ENCODE measurements around the gene C4orf54. TPM values are rescaled to one million over a fixed set of nuclear protein-coding genes. Genes with fewer than 3 reads are reported as not detected.

Gene C4orf54
- total RNA-seq, 2 experiments from 2014 or later: not detected

- intact Hi-C loops (cut with micrococcal nuclease; ENCODE audit: unreplicated experiment): no loop called here
- H2AFZ ChIP-seq (ENCODE audit: low read length): no peak overlapping the region
- H3K36me3 ChIP-seq (ENCODE audit: insufficient read depth, low read length): no peaks in the 10 kb centered on the region
- no peaks in the 10 kb centered on the region for H3K79me2 ChIP-seq (ENCODE audit: insufficient read depth, low read depth, low read length)
- H3K27ac ChIP-seq (ENCODE audit: low read depth, low read length, poor library complexity, severe bottlenecking): no peak overlapping the region
- BruUV-seq (replicated peaks): no TSS peak
- no peaks in the 10 kb centered on the region for H3K9me2 ChIP-seq (ENCODE audit: insufficient read depth, low read length)
- DNase-seq (ENCODE audit: low spot score): no peak
- H3K4me1 ChIP-seq (ENCODE audit: insufficient read depth, low read length, poor library complexity, severe bottlenecking): no peaks in the 10 kb centered on the region
- no peak overlapping the region for H3K4me3 ChIP-seq (ENCODE audit: low read depth, low read length, poor library complexity, severe bottlenecking)
- CTCF ChIA-PET (ENCODE audit: unreplicated experiment): no interaction called here
- H3K4me2 ChIP-seq (ENCODE audit: low read length): no peak overlapping the region
- no peaks in the 10 kb centered on the region for H4K20me1 ChIP-seq (ENCODE audit: insufficient read depth, low read length)
- POLR2A ChIA-PET: no interaction called here
- TF ChIP-seq CTCF (conservative IDR thresholded peaks at IDR 0.05; ENCODE audit: low read length): no peak
- H3K9me3 ChIP-seq (ENCODE audit: low read length): no peaks in the 10 kb centered on the region
Observed at GRCh38 chr4:99679976-99680375, 22.3 kb upstream of the C4orf54 start.

GRCh38 chr4:99679204-99679603 is 21.6 kb upstream of the C4orf54 start:
- Histone ChIP-seq H4K20me1 (ENCODE audit: insufficient read depth, low read length) (no peaks in the 10 kb centered on the region), H3K4me1 (ENCODE audit: insufficient read depth, low read length, poor library complexity, severe bottlenecking) (no peaks in the 10 kb centered on the region), H3K36me3 (ENCODE audit: insufficient read depth, low read length) (no peaks in the 10 kb centered on the region), H3K4me2 (ENCODE audit: low read length) (no peak overlapping the region), H3K27ac (ENCODE audit: low read depth, low read length, poor library complexity, severe bottlenecking) (no peak overlapping the region), H3K9me2 (ENCODE audit: insufficient read depth, low read length) (no peaks in the 10 kb centered on the region), H3K79me2 (ENCODE audit: insufficient read depth, low read depth, low read length) (no peaks in the 10 kb centered on the region), H2AFZ (ENCODE audit: low read length) (no peak overlapping the region), H3K9me3 (ENCODE audit: low read length) (no peaks in the 10 kb centered on the region), H3K4me3 (ENCODE audit: low read depth, low read length, poor library complexity, severe bottlenecking) (no peak overlapping the region)
- no peak for DNase-seq (ENCODE audit: low spot score)
- ChIA-PET POLR2A (interaction anchor here (1.1 kb wide), 1 partner anchor 18 kb away, joined by 4 read pairs; no protein-coding TSS in a partner anchor), CTCF (ENCODE audit: unreplicated experiment) (no interaction called here)
- TF ChIP-seq EZH2phosphoT487 (IDR thresholded peaks at IDR 0.05; ENCODE audit: borderline replicate concordance, low read depth, low read length) (no peak), CTCF (conservative IDR thresholded peaks at IDR 0.05; ENCODE audit: low read length) (no peak)
- BruUV-seq (replicated peaks): no TSS peak
- intact Hi-C loops (cut with micrococcal nuclease; ENCODE audit: unreplicated experiment): no loop called here

GRCh38 chr4:99677161-99677560 is 19.5 kb upstream of the C4orf54 start:
- DNase-seq (ENCODE audit: low spot score): no peak
- H3K27ac ChIP-seq (ENCODE audit: low read depth, low read length, poor library complexity, severe bottlenecking): no peak overlapping the region
- no peaks in the 10 kb centered on the region for H3K4me1 ChIP-seq (ENCODE audit: insufficient read depth, low read length, poor library complexity, severe bottlenecking)
- H2AFZ ChIP-seq (ENCODE audit: low read length): no peak overlapping the region
- no peaks in the 10 kb centered on the region for H3K36me3 ChIP-seq (ENCODE audit: insufficient read depth, low read length)
- no peaks in the 10 kb centered on the region for H3K9me3 ChIP-seq (ENCODE audit: low read length)
- no peaks in the 10 kb centered on the region for H3K9me2 ChIP-seq (ENCODE audit: insufficient read depth, low read length)
- TF ChIP-seq CTCF (conservative IDR thresholded peaks at IDR 0.05; ENCODE audit: low read length): no peak
- no peak for TF ChIP-seq EZH2phosphoT487 (IDR thresholded peaks at IDR 0.05; ENCODE audit: borderline replicate concordance, low read depth, low read length)
- H4K20me1 ChIP-seq (ENCODE audit: insufficient read depth, low read length): no peaks in the 10 kb centered on the region
- BruUV-seq (replicated peaks): no TSS peak
- ChIA-PET POLR2A (no interaction called here), CTCF (ENCODE audit: unreplicated experiment) (no interaction called here)
- intact Hi-C loops (cut with micrococcal nuclease; ENCODE audit: unreplicated experiment): no loop called here
- H3K4me2 ChIP-seq (ENCODE audit: low read length): no peak overlapping the region
- H3K4me3 ChIP-seq (ENCODE audit: low read depth, low read length, poor library complexity, severe bottlenecking): no peak overlapping the region
- no peaks in the 10 kb centered on the region for H3K79me2 ChIP-seq (ENCODE audit: insufficient read depth, low read depth, low read length)

Measured in OCI-LY7 (cell line).